ENCODE data around the gene IZUMO4.

Gene IZUMO4

GRCh38 chr19:2051773-2052704 lies 44.7 kb upstream of the IZUMO4 start:
- WGBS, 2 experiments: 87 to 89% methylated on average over 18 of the region's 18 CpGs
- H3K36me3 ChIP-seq (ENCODE audit: control insufficient read depth, insufficient read depth, low read length): no peaks in the 10 kb centered on the region
- peak overlapping the region; percentile 30 for H3K27ac ChIP-seq (ENCODE audit: insufficient read depth, low read depth, low read length, poor library complexity, severe bottlenecking)
- H3K4me1 ChIP-seq (ENCODE audit: control insufficient read depth, insufficient read depth, low read length): peaks cover 32% of the 10 kb centered on the region
- H3K9me3 ChIP-seq (ENCODE audit: control insufficient read depth, low read length): no peaks in the 10 kb centered on the region
- H3K27me3 ChIP-seq (ENCODE audit: control insufficient read depth, insufficient read depth, low read length, poor library complexity, severe bottlenecking): no peaks in the 10 kb centered on the region
- peak overlapping the region; percentile 14 for H3K4me3 ChIP-seq (ENCODE audit: insufficient read depth, low read depth, low read length)

GRCh38 chr19:2053601-2054389 lies 42.9 kb upstream of the IZUMO4 start:
- WGBS, 2 experiments: 92 to 93% methylated on average over 24 of the region's 24 CpGs

DNA sequence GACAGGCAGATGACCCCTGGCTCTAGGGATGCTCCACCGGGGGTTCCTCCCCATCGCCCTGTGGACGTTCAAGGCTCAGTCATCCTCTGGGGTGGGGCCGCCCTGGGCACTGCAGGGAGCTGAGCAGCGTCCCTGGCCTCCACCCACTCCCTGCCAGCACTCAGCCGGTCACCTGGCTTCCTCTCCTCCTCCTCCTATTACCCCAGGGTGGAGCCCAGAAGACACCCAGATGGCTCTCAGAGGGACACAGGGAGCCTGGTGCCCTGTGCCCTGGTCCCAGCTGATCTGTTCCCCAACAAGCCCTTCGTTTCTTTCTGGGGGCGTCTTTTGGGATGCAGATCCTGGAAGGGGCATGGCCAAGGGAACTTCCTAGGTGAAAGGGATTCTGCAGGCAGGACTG lies 42.0 kb upstream of the IZUMO4 start:
- Histone ChIP-seq H3K9me3 (ENCODE audit: control insufficient read depth, low read length) (no peaks in the 10 kb centered on the region), H3K27ac (ENCODE audit: insufficient read depth, low read depth, low read length, poor library complexity, severe bottlenecking) (no peak overlapping the region), H3K4me3 (ENCODE audit: insufficient read depth, low read depth, low read length) (no peak overlapping the region), H3K27me3 (ENCODE audit: control insufficient read depth, insufficient read depth, low read length, poor library complexity, severe bottlenecking) (no peaks in the 10 kb centered on the region), H3K4me1 (ENCODE audit: control insufficient read depth, insufficient read depth, low read length) (peaks cover 31% of the 10 kb centered on the region), H3K36me3 (ENCODE audit: control insufficient read depth, insufficient read depth, low read length) (no peaks in the 10 kb centered on the region)
- 86 to 87% methylated on average over 8 of the region's 8 CpGs for WGBS, 2 experiments

More at GRCh38 chr19:2053601-2054389, 42.9 kb upstream of the IZUMO4 start:
- no peaks in the 10 kb centered on the region for H3K27me3 ChIP-seq (ENCODE audit: control insufficient read depth, insufficient read depth, low read length, poor library complexity, severe bottlenecking)
- no peak overlapping the region for H3K4me3 ChIP-seq (ENCODE audit: insufficient read depth, low read depth, low read length)
- no peaks in the 10 kb centered on the region for H3K36me3 ChIP-seq (ENCODE audit: control insufficient read depth, insufficient read depth, low read length)
- H3K9me3 ChIP-seq (ENCODE audit: control insufficient read depth, low read length): no peaks in the 10 kb centered on the region
- H3K27ac ChIP-seq (ENCODE audit: insufficient read depth, low read depth, low read length, poor library complexity, severe bottlenecking): no peak overlapping the region
- peaks cover 31% of the 10 kb centered on the region for H3K4me1 ChIP-seq (ENCODE audit: control insufficient read depth, insufficient read depth, low read length)

GRCh38 chr19:2055931-2056836 lies 40.5 kb upstream of the IZUMO4 start:
- Histone ChIP-seq H3K4me3 (ENCODE audit: insufficient read depth, low read depth, low read length) (no peak overlapping the region), H3K9me3 (ENCODE audit: control insufficient read depth, low read length) (no peaks in the 10 kb centered on the region), H3K27ac (ENCODE audit: insufficient read depth, low read depth, low read length, poor library complexity, severe bottlenecking) (no peak overlapping the region), H3K27me3 (ENCODE audit: control insufficient read depth, insufficient read depth, low read length, poor library complexity, severe bottlenecking) (no peaks in the 10 kb centered on the region), H3K4me1 (ENCODE audit: control insufficient read depth, insufficient read depth, low read length) (peaks cover 39% of the 10 kb centered on the region), H3K36me3 (ENCODE audit: control insufficient read depth, insufficient read depth, low read length) (no peaks in the 10 kb centered on the region)
- 62 to 68% methylated on average over 22 of the region's 22 CpGs for WGBS, 2 experiments

- H3K4me3 ChIP-seq (ENCODE audit: insufficient read depth, low read depth, low read length): no peak overlapping the region
- H3K27me3 ChIP-seq (ENCODE audit: control insufficient read depth, insufficient read depth, low read length, poor library complexity, severe bottlenecking): no peaks in the 10 kb centered on the region
- 82 to 87% methylated on average over 5 of the region's 5 CpGs for WGBS, 2 experiments
- no peaks in the 10 kb centered on the region for H3K36me3 ChIP-seq (ENCODE audit: control insufficient read depth, insufficient read depth, low read length)
- H3K27ac ChIP-seq (ENCODE audit: insufficient read depth, low read depth, low read length, poor library complexity, severe bottlenecking): no peak overlapping the region
- H3K4me1 ChIP-seq (ENCODE audit: control insufficient read depth, insufficient read depth, low read length): peaks cover 39% of the 10 kb centered on the region
- H3K9me3 ChIP-seq (ENCODE audit: control insufficient read depth, low read length): no peaks in the 10 kb centered on the region
Measured at GRCh38 chr19:2056837-2057192, 39.9 kb upstream of the IZUMO4 start.

GRCh38 chr19:2057484-2058469 lies 38.9 kb upstream of the IZUMO4 start:
- no peaks in the 10 kb centered on the region for H3K27me3 ChIP-seq (ENCODE audit: control insufficient read depth, insufficient read depth, low read length, poor library complexity, severe bottlenecking)
- H3K27ac ChIP-seq (ENCODE audit: insufficient read depth, low read depth, low read length, poor library complexity, severe bottlenecking): peak overlapping the region; percentile 26
- 88% methylated on average over 23 of the region's 23 CpGs for WGBS, 2 experiments
- H3K36me3 ChIP-seq (ENCODE audit: control insufficient read depth, insufficient read depth, low read length): no peaks in the 10 kb centered on the region
- H3K4me3 ChIP-seq (ENCODE audit: insufficient read depth, low read depth, low read length): no peak overlapping the region
- H3K4me1 ChIP-seq (ENCODE audit: control insufficient read depth, insufficient read depth, low read length): peaks cover 41% of the 10 kb centered on the region
- H3K9me3 ChIP-seq (ENCODE audit: control insufficient read depth, low read length): no peaks in the 10 kb centered on the region

- 89 to 92% methylated on average over 27 of the region's 27 CpGs for WGBS, 2 experiments
- Histone ChIP-seq H3K27me3 (ENCODE audit: control insufficient read depth, insufficient read depth, low read length, poor library complexity, severe bottlenecking) (no peaks in the 10 kb centered on the region), H3K36me3 (ENCODE audit: control insufficient read depth, insufficient read depth, low read length) (no peaks in the 10 kb centered on the region), H3K9me3 (ENCODE audit: control insufficient read depth, low read length) (no peaks in the 10 kb centered on the region), H3K4me3 (ENCODE audit: insufficient read depth, low read depth, low read length) (no peak overlapping the region), H3K27ac (ENCODE audit: insufficient read depth, low read depth, low read length, poor library complexity, severe bottlenecking) (peak overlapping the region; percentile 26), H3K4me1 (ENCODE audit: control insufficient read depth, insufficient read depth, low read length) (peaks cover 42% of the 10 kb centered on the region)
Measured at GRCh38 chr19:2058570-2059421, 37.9 kb upstream of the IZUMO4 start.

DNA sequence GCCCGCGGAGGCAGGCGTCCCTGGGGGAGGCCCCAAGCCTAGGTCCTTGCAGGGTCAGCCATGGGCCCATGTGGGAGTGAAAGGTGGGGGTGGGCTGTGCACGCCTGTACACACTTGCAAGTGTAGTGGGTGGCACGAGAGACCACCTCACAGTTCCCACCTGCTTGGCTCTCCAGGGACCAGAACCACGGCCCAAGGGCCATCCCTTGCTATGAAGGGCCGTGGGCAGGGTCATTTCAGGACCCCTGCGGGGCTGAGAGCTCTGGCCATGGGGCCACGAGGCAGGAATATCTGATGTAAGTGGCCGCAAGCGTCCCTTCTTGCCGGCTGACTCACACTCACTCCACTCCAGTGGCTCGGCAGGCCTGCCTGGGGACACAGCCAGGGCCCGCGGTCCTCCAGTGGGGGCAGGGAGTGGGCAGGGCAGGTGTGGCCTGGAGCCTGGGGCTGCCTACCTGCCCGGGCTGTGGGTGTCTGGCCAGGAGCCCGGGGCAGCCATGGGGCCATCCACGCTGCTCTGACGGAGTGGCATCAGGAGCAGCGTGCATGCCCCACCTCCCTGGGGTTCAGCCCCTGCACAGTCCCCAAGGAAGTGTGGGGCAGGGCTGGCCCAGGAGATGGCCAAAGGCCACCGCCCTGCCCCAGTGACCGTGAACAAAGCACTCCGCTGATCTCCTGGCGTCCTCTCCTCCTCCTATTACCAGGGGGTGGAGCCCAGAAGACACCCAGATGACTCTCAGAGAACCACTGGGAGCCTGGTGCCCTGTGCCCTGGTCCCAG lies 37.1 kb upstream of the IZUMO4 start:
- Histone ChIP-seq H3K27ac (ENCODE audit: insufficient read depth, low read depth, low read length, poor library complexity, severe bottlenecking) (peak overlapping the region; percentile 96), H3K4me3 (ENCODE audit: insufficient read depth, low read depth, low read length) (peak overlapping the region; percentile 14), H3K4me1 (ENCODE audit: control insufficient read depth, insufficient read depth, low read length) (peaks cover 42% of the 10 kb centered on the region), H3K36me3 (ENCODE audit: control insufficient read depth, insufficient read depth, low read length) (no peaks in the 10 kb centered on the region), H3K9me3 (ENCODE audit: control insufficient read depth, low read length) (no peaks in the 10 kb centered on the region), H3K27me3 (ENCODE audit: control insufficient read depth, insufficient read depth, low read length, poor library complexity, severe bottlenecking) (no peaks in the 10 kb centered on the region)
- WGBS, 2 experiments: 72 to 74% methylated on average over 24 of the region's 24 CpGs

Data from ectodermal cell (in vitro differentiated cells).